Activated naive CD4-positive, alpha-beta T cell (primary cell): ENCODE data around the gene MAP4K4.
"Not testable (repeated sequence)": the region's sequence is repeated elsewhere in the genome, so short reads cannot be mapped to it uniquely, and the experiment has no call there.

Experiments
- DNase-seq, 4 experiments: peaks; one replicate each; lab custom pipeline; 2025; lab: John Stamatoyannopoulos, UW

Gene MAP4K4

GRCh38 chr2:101768556-101769220 lies 71.2 kb downstream of the MAP4K4 start:
- DNase-seq = no peak

- DNase-seq = not testable (repeated sequence)
Observed at GRCh38 chr2:101769726-101770125, 72.2 kb downstream of the MAP4K4 start.

- DNase-seq = no peak
Observed at GRCh38 chr2:101770726-101771125, 73.2 kb downstream of the MAP4K4 start.

GRCh38 chr2:101771227-101771902 lies 73.9 kb downstream of the MAP4K4 start:
- no peak for DNase-seq

- no peak for DNase-seq
Observed at GRCh38 chr2:101771910-101772321, 74.4 kb downstream of the MAP4K4 start.

GRCh38 chr2:101773137-101773536 lies 75.6 kb downstream of the MAP4K4 start:
- DNase-seq = no peak

- DNase-seq = not testable (repeated sequence)
Observed at GRCh38 chr2:101773961-101774360, 76.5 kb downstream of the MAP4K4 start.

GRCh38 chr2:101775092-101775491 lies 77.6 kb downstream of the MAP4K4 start:
- no peak for DNase-seq

GRCh38 chr2:101775636-101776035 lies 78.1 kb downstream of the MAP4K4 start:
- DNase-seq = no peak

GRCh38 chr2:101776172-101777043 lies 78.9 kb downstream of the MAP4K4 start:
- DNase-seq = no peak

GRCh38 chr2:101777337-101777736 lies 79.8 kb downstream of the MAP4K4 start:
- no peak for DNase-seq

- no peak for DNase-seq
Observed at GRCh38 chr2:101778102-101778501, 80.6 kb downstream of the MAP4K4 start.

- no peak for DNase-seq
Observed at GRCh38 chr2:101779190-101779589, 81.7 kb downstream of the MAP4K4 start.

GRCh38 chr2:101779656-101780055 lies 82.1 kb downstream of the MAP4K4 start:
- DNase-seq = no peak

GRCh38 chr2:101781326-101781725 lies 83.8 kb downstream of the MAP4K4 start:
- no peak for DNase-seq

GRCh38 chr2:101781791-101782426 lies 84.4 kb downstream of the MAP4K4 start:
- DNase-seq = no peak

GRCh38 chr2:101782427-101782792 lies 84.9 kb downstream of the MAP4K4 start:
- no peak for DNase-seq

- DNase-seq = no peak
Observed at GRCh38 chr2:101787097-101787496, 89.6 kb downstream of the MAP4K4 start.

GRCh38 chr2:101788565-101788964 lies 91.1 kb downstream of the MAP4K4 start:
- no peak for DNase-seq

GRCh38 chr2:101788995-101789970 lies 91.8 kb downstream of the MAP4K4 start:
- no peak for DNase-seq

GRCh38 chr2:101790416-101790815 lies 92.9 kb downstream of the MAP4K4 start:
- DNase-seq = no peak
